Fibroblast of villous mesenchyme (primary cell): ENCODE data around the gene TXNRD2. TPM values are rescaled to one million over a fixed set of nuclear protein-coding genes. Genes with fewer than 3 reads are reported as not detected.

Experiments
- DNase-seq: peaks from one replicate; pipeline ENCODE4 v3.0.0-alpha.2; 2010; ENCODE audit warnings: low read depth
- H3K4me3 ChIP-seq: 2 replicates; pipeline ENCODE4 v1.5.1; 2011; ENCODE audit warnings: low read depth, mild to moderate bottlenecking, low read length
- CTCF ChIP-seq: IDR thresholded peaks from 2 replicates; pipeline ENCODE4 v1.5.1; 2012; ENCODE audit warnings: low read depth, mild to moderate bottlenecking, low read length; ENCODE audit not compliant: insufficient read depth
- total RNA-seq: library from RNA; depleted of rRNA; stranded (reverse); fragments of >200 nt; gene quantifications from 2 replicates; pipeline ENCODE4 v1.2.3, GENCODE V29; 2012

The TXNRD2 gene
- total RNA-seq, 1 donor, result 39.3 TPM

GRCh38 chr22:19961868-19962245 lies 20.2 kb upstream of the TXNRD2 start:
- DNase-seq, result no peak
- TF ChIP-seq CTCF, result no peak

GRCh38 chr22:19961201-19961580 lies 19.6 kb upstream of the TXNRD2 start:
- no peak overlapping the region for H3K4me3 ChIP-seq
- TF ChIP-seq CTCF, result no peak
- no peak for DNase-seq

More at GRCh38 chr22:19961868-19962245, 20.2 kb upstream of the TXNRD2 start:
- no peak overlapping the region for H3K4me3 ChIP-seq

- no peak for TF ChIP-seq CTCF
- no peak overlapping the region for H3K4me3 ChIP-seq
- DNase-seq, result no peak
Measured at GRCh38 chr22:19960491-19961200, 19.0 kb upstream of the TXNRD2 start.

- TF ChIP-seq CTCF, result no peak
- no peak for DNase-seq
- peak overlapping the region; percentile 34 for H3K4me3 ChIP-seq
Measured at GRCh38 chr22:19959587-19960490, 18.2 kb upstream of the TXNRD2 start.

GRCh38 chr22:19959043-19959586 lies 17.5 kb upstream of the TXNRD2 start:
- TF ChIP-seq CTCF, result no peak
- DNase-seq, result peak; percentile 77
- peak overlapping the region; percentile 48 for H3K4me3 ChIP-seq

GRCh38 chr22:19958083-19959042 lies 16.7 kb upstream of the TXNRD2 start:
- no peak for TF ChIP-seq CTCF
- DNase-seq, result peak; percentile 86
- H3K4me3 ChIP-seq, result peak overlapping the region; percentile 48
